Measurements from ENCODE around the gene SLIT1.
A peak's percentile ranks its signal among the peaks of the same experiment; 100 is the strongest.

Gene SLIT1

DNA sequence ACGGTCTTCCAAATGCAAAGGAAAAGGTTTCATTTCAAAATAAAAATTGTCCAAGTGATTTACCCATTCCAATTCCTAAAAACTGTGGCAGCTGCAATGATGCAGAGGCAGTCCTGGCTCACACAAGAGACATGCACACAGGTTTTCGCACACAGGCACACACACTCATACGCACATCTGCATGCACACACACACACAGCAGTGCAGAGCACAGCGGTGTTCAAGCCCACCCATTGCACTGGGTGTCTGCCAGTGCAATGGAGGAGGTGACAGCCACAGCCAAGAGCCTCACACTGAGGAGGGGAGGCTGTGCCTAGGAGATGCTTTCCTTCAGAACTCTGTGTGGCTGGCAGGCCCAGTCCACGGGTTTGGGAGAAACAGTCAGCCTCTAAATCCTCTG, 123.7 kb downstream of the SLIT1 start:
- no peak for DNase-seq

DNA sequence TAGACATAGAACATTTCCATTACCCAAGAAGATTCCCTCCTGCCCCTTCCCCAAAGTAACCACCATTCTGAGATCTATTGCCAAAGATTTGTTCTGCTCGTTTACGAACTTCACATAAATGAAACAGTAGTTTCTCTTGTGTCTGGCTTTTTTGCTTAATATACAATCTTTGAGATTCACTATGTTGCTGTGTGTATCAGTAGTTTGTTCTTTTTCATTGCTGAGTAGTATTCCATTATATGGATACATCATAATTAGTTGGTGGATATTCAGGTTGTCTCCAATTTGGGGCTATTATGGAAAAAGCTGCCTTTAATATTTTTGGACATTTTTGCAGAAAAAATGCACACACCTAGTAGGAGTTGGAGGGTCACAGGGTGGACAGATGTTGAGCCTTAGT, 124.3 kb downstream of the SLIT1 start:
- DNase-seq = no peak

DNA sequence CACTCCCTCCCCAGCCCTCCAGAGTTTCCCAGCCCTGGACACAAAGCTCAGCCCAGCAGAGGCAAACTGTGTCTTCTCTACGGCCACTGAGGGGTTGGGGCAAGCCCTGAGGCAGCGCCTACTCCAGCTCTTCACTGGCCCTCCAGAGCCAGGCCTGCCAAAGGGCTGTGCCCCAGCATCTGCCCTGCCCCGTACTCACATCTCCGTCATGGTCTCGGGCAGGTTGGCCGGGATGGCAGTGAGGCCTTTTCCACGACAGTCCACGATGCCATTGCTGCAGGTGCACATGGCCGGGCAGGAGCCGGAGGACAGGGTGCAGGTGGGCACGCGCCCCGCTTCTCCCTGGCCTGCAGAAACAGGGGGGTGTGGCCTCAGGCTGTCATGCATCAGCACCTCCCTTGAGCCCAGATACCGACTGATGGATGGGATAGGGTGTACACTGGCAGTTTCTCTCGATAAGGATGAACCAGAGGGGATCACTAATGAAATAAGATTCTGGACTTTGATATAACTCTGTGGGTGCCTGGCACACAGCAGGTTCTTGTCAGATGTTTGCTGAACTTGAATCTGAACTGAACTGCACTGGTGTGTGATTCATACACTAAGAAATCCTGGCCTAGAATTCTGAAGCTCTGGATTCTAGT, 125.2 kb downstream of the SLIT1 start:
- DNase-seq = no peak

DNA sequence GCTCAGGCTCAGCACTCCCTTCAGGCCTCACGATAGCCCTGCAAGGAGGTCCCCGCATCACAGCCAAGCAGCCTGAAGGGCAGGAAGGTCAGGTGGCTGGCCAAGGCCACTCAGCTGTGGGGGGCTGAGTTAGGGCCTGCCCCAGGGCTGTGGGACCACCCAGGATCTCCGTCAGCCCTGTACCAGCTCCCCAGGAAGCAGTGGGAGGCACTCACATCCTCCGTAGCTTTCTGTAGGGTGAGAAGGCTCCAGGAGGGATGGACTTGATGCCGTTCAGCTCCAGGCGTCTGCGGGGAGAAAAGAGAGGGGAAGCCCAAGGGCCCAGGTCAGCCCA, 125.9 kb downstream of the SLIT1 start:
- no peak for DNase-seq

DNA sequence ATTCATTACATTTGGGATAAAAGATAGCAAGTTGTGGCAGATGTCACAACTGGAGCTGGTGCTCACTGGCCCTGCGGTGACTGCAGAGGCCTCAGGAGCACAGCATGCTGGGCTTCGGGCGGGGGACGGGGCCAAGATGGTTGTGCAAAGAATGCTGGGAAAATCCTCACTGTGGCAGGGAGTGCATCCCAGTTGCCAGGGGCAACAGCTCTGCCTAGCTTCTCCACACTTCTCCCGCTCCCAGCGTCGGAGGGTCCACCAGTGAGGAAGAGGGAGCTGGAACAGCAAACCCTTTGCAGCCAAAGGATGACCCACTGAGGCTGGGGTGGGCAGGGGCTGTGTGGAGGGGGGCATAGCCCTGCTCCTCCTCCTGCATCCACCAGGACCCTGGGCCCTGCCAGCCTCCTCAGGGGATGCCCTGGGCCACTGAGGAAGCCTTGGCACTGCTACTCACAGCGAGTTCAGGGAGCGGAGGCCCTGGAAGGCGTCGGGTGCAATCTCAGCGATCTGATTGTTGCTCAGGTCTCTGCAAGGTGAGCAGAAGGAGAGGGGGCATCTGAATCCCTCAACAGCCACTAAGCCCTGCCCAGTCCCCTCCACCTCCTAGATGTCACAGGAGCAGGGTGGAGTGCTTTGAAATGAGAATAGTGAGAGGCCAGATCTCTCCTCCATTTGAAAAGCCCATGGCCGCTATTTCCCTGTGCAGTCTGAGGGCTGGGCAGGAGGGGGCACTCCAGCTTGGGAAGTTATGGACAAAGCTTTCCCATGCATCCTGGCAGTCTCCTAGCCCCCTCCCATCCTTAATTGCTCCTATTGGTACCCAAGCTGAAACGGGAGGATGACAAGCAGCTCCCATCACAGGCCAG, 126.5 kb downstream of the SLIT1 start:
- DNase-seq = peak in 10 of 14 donors; percentile 1 to 88 (median 16)

DNA sequence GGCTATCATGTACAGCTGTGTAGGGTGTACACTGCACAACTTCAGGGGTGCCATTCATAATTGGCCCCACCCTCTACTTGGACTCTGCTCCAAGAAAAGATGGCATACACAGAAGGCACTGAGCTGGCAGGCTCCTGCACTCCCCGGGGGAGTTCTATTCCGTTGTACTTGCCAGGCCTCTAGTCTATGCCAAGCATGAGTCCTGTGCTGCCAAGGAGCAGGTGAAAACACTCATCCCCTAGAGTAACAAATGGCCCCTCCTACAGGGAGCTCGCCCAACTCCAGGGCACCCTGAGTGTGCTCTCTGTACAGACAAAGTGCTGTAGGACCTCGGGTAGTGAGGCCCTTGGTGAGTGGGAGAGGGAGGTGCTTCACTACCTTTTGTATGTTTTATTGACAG, 127.2 kb downstream of the SLIT1 start:
- DNase-seq = peak in 6 of 14 donors; percentile 8 to 87 (median 20)

DNA sequence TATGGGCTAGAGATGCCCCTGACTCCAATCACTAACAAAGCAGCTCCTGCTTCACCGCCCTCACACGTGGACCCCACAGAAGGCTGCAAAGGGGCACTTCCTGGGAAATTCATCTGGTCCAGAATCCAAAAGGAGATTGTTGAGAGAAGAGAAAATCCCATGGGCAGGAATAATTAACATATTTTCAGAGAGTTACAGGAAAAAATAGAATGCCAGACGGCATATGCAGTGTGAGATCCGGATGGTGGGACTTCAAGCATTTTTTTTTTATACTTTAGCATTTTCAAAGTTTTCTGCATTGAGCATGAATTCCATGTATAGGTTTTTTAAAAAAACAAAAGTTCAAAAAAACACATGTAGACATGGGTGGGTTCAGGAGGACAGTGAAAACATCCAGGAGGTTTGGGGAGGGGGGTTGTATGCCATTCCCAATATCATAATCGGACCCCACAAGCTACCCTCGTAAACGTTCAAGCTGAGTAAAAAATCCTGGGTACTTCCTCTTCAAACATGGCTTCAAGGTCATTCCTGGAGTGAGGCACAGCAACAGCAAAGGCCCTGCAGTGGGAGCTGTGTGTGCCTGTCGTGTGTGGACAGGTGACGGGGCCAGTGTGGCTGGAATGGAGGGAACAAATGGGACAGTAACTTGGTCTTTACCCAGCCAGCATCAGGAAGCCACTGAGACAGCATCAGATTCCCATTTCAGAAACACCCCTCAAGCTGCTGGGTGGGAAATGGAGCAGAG, 128.1 kb downstream of the SLIT1 start:
- no peak for DNase-seq

DNA sequence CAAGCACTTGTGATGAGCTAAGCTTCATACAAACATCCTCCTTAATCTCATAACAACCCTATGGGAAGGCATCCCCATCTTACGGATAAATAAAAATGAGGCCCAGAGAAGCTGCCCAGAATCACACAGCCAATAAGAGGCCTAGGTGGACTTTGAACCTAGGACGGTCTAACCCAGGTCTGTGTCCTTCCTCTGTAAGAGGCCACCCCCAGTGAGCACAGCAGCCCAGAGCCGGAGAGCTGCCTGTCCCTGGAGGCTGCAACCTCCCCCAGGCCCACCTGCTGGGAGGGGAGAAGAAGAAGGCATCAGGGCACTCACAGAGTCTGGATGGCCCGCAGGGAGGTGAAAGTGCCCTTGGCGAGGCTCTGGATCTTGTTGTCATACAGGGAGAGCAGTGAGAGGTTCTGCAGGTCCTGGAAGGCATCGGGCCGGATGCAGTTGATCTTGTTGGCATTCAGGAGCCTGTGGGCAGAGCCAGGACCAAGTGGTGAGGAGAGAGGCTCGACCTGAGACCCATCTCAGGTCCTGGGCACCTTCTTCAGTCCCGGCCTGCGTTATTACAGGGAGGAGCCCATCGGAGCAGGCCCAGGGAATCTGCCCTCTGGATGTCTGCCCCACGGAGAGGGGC, 129.6 kb downstream of the SLIT1 start:
- DNase-seq = no peak

DNA sequence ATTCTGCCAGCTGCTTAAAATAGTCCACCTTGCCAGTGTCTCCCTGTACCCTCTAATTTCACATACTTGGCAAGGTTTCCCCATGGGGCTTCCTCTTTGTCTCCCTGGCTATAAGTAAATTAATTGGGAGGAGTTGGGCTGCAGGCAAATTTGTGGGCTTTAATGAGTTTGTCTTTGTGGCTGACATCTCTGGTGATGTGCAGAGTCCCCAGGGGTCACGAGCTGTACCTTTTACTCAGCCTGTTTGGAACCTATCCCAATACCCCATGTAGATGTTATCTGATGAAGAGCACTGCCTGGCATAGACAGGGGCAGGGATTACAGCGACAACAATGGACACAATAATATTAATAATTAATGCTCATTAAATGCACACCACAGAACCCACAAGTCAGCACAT, 132.5 kb downstream of the SLIT1 start:
- DNase-seq = no peak

DNA sequence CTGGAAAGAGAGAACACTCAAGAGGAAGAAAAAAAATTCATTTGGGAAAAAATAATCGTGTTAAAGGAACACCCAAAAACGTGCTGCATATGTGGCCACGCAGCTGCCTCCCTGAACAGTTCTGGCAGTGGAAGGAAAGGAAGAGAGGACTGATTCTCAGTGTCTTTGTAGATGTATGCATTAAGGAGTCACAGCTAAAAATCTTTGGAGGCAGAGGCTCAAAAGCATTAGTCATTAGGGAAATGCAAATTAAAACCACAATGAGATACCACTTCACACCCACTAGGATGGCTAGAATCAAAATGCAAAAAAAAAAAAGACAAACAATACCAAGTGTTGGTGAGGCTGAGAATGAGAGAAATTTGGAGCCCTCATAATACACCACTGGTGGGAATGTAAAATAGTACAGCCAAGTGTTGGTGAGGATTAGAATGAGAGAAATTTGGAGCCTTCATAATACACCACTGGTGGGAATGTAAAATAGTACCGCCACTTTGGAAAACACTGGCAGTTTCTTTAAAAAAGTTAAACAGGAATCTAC, 134.7 kb downstream of the SLIT1 start:
- DNase-seq = no peak

DNA sequence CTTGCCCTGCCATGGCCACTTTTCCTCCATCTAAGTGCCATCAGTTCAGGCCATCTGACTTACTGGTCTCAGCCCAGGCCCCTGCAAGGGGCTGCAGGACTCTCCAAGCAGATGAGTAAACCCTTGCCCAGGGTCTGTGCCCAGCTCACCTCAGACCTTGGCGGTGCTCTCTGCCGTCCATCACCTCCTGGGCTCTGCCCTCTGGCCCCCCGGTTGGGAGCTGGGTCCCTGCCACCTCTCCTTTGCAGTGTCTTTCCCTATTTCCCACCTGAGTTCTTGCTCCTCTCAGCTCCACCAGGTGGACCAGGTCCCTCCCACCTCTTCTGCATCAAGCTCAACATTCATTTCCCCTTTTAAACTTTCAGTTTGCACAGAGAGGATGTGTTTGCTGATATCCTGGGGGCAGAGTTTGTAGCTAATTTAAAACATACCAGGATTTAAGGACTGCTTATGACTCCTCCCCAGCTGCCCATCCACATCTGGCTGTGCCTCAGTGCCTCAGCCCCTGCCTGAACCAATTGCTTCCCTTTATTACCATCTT, 135.5 kb downstream of the SLIT1 start:
- no peak for DNase-seq

DNA sequence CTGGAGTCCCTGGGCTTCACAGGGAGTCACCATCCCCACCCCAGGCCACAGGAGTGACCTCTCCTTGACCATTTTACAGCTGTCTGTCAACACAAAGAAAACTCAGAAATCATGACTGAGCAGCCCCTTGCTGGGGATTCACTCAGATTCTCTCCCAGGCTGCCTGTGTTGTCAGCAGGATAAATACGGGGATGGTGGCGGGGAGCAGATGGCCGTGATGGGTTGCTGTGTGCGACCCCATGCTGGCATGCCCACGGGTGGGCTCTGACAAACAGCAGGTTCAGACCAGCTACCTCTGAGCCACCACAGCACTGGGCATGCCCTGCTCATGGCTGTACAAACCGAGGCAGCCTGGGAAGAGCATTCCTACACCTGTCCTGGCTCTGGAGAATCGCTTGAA, 136.1 kb downstream of the SLIT1 start:
- no peak for DNase-seq

DNA sequence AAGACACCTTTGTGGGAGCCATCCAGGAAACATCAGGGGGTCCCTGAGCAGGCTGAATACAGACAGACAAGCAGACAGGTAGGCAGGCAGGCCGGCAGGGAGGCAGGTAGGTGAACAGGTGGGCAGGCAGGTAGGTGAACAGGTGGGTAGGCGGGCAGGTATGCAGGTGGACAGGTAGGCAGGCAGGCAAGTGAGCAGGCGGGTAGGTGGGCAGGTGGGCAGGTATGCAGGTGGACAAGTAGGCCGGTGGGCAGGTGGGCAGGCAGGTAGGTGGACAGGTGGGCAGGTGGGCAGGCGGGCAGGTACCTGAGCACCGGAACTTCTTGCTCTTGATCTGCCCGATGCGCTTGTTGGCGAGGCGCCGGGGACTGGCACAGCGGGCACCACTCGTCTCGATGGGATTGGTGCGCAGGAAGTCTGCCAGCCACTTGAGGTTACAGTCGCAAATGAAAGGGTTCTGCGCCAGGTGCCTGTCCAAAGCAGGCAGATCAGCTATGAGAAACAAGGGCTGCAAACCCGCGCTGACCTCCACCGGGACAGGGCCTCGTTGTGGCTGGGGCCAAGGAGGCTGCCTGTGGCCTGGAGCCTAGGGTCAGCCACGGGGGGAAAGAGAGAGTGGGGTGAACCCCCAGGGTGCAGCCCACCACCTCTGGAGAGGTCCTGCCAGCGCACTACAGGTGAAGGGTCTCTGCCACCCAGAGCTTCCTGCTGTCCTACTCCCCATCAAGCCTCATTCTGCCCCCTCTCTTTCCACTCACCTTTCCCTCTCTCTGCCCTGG, 136.9 kb downstream of the SLIT1 start:
- DNase-seq = no peak

DNA sequence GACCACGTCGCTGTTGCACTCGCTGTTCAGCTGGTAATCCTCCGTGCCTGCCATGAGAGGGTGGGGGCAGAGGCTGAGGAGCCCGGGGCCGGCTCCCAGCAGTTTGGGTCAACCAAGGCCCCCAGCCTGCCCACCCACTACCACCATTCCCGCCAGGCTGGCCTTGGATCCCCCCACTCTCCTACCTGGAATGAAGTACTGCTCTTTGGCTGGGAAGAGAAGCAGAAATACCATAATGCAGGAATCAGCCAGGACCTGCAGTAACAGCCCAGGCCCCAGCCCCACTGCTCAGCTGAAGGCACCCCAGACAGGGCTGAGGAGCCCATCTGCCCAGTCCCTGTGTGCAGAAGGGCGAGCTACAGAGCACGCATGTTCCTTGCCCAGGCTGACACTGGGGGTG, 138.0 kb downstream of the SLIT1 start:
- no peak for DNase-seq

DNA sequence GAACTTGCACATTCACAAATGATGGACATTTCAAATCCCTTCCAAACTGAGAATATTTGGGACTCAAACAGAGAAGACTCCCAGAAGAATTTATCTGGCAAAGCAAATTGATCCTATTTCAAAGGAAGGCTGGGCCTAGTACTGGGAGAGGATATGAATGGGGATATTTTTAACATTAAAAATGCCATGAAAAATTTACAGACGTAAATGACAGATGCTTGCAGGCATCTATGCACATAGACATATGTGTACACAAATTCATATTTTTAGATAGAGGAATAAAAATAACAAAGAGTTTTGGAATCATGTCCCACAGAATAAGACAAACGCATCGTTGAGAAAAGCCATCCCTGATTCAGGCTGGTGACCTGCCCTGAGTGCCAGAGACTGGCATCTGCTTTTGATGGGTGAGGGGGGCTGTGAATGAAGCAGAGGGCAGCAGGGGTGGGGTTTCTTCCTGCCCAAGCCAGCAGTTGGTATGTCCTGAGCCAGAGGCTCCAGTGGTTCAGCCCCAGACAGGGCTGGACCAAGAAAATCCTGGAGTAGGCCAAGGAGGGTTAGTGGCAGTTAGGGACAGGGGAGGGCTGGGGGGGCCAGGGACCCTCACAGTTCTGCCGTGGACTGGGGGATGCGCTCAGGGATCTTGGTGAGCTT, 138.5 kb downstream of the SLIT1 start:
- DNase-seq = no peak

DNA sequence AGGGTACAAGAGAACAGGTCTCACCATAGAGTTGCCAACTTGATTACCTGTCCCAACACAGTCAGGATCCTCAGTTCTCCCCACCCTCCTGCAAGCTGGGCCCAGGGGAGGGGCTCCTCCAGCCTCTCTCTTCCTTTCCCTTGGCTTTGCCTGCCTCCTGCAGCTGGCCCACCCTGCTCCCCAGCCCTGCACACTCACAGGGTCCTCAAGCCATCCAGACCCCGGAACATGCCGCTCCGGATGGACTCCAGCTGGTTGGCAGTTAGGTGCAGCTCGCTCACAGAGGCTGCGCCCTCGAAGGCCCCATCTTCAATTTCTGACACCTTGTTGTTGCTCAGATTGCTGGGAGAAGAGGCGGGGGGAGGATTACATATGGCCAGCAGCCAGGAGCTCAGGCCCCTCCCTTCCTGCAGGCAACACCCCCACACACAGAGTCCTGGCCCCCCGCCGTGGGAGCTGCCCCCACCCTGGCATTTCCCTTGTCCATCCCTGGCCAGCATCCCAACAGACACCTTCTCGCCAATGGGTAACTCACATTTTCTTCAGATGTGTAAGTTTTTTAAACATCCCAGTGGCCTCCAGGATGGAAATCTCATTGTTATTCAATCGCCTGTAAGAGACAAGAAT, 139.2 kb downstream of the SLIT1 start:
- no peak for DNase-seq

DNA sequence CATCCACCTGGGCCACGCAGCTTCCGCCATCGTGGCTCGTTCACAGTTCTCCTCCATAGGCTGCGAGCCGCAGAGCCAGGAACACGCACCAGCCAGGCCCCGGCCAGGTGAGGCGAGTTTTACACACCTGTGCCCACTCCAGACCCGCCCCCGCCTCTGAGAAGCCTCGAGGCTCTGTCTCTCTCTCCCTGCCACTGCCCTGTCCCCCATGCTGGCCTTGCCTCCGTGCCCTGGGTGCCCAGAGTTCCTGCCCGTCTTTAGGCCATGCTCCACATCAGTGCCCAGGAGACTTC, 142.2 kb downstream of the SLIT1 start:
- no peak for DNase-seq

DNA sequence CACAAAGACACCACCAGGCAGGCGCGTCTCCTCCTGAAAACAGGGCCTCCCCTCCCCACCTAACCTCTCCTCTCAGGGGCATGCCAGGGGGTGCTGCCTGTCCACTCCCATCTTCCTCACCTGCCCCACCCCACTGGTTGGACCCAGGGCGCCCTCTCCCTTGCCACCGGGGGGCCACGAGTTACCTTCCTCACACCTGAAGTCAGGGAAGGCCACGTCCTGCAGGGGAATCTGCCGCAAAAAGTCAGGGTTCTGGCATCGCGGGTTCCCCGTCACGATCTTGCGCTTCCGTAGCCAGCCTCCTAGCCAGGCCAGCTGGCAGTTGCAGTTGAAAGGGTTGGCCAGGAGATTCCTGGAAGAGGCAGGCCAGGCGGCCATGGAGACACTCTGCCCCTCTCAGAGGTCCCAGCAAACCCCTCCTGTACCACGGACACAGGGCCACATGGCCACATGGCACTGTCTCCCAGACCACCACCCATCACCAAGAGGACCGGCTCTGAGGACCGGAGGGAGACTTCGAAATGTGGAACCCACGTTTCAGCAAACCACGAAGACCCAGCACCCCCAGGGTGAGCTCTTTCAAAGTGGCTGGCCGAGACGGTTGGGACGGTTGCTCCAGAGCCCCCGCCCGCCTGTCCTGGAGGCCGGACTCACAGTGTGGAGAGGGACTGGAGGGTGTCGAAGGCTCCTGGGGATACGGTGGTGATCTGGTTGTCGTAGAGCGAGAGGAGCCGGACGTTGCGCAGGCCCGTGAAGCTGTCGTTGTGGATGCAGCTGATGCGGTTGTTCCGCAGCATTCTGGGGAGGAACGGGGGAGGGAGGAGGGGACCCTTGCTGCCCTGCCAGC, 142.8 kb downstream of the SLIT1 start:
- DNase-seq = no peak

DNA sequence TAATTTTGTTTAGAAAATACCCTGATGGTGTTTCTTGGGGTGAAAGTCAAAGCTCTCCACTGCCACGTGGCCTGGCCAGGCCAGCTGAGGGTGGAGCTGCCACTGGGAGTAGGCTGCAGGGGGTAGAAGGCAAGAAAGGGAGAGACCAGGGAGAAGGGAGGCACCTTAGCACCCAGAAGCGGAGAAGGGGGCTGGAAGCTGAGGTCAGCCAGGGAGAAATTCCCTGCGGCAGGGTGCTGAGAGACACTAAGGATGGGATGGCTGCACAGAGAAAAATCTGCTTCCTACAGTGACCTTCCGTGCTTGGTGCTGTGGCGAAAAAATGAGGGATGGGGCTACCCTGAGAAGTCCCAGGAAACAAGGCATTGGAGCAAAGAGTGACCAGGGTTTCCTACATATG, 143.7 kb downstream of the SLIT1 start:
- DNase-seq = no peak

DNA sequence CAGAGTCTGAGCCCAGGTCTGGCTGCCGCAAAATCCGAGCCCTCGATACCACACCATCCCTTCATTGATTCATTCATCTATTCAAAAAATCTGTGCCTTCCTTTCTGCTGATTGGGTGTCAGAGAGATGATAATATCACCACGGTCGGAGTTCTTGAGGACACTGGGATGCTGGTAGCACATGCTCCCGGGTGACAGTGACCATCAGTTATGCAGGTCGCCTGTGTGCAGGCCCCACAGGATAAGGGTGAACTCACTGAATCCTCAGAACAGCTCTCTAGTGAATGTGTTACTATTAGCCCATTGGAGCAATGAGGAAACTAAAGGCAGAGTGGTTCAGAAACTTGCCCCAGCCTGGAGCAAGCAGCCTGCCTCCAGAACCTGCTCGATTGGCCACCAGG, 145.1 kb downstream of the SLIT1 start:
- DNase-seq = no peak

All from C1 segment of cervical spinal cord (tissue), 14 donors.